ENCODE results near the gene PLRG1. TPM values are rescaled to one million over a fixed set of nuclear protein-coding genes. Genes with fewer than 3 reads are reported as not detected.

The PLRG1 gene
- total RNA-seq, 4 donors from 2014 or later: 35.6 to 45.7 (median 40.2) TPM

GRCh38 chr4:154565704-154566103 is 15.5 kb upstream of the PLRG1 start:
- WGBS: 79% methylated on average over 6 of the region's 6 CpGs
- no peak overlapping the region for H3K4me3 ChIP-seq

GRCh38 chr4:154564311-154564710 is 14.1 kb upstream of the PLRG1 start:
- intact Hi-C loops (cut with DNase I): no loop called here
- Histone ChIP-seq H3K9me3 (no peaks in the 10 kb centered on the region), H3K27ac (replicated peaks in 1 of 4) (no peak overlapping the region), H3K36me3 (no peaks in the 10 kb centered on the region), H3K27me3 (no peaks in the 10 kb centered on the region), H3K4me3 (no peak overlapping the region), H3K4me1 (no peaks in the 10 kb centered on the region)
- DNase-seq (ENCODE audit: extremely low spot score): no peak
- 93% methylated on average over 1 of the region's 1 CpG for WGBS
- no peak for TF ChIP-seq CTCF (IDR thresholded peaks at IDR 0.05)
- no peak for TF ChIP-seq POLR2A (IDR thresholded peaks at IDR 0.05; ENCODE audit: low read depth)
- no peak for TF ChIP-seq POLR2AphosphoS5 (IDR thresholded peaks at IDR 0.05)
- TF ChIP-seq EP300 (IDR thresholded peaks at IDR 0.05): no peak

More at GRCh38 chr4:154565704-154566103, 15.5 kb upstream of the PLRG1 start:
- Histone ChIP-seq H3K36me3 (no peaks in the 10 kb centered on the region), H3K27ac (replicated peaks in 1 of 4) (no peak overlapping the region), H3K4me1 (no peaks in the 10 kb centered on the region), H3K9me3 (no peaks in the 10 kb centered on the region), H3K27me3 (no peaks in the 10 kb centered on the region)
- DNase-seq (ENCODE audit: extremely low spot score): no peak
- intact Hi-C loops (cut with DNase I): no loop called here
- TF ChIP-seq CTCF (IDR thresholded peaks at IDR 0.05): no peak
- TF ChIP-seq POLR2AphosphoS5 (IDR thresholded peaks at IDR 0.05): no peak
- no peak for TF ChIP-seq EP300 (IDR thresholded peaks at IDR 0.05)
- no peak for TF ChIP-seq POLR2A (IDR thresholded peaks at IDR 0.05; ENCODE audit: low read depth)

GRCh38 chr4:154562697-154563254 is 12.6 kb upstream of the PLRG1 start, which contains the start of gene FGB:
TSS of gene FGB (plus strand) at chr4:154563011. CDS start at chr4:154563019, 8 bp downstream.
- 75% methylated on average over 2 of the region's 2 CpGs for WGBS
- H3K27ac ChIP-seq (replicated peaks in 1 of 4): no peak within 1 kb of the TSS
- H3K27me3 ChIP-seq: no peaks in the 10 kb centered on the region
- H3K9me3 ChIP-seq: no peaks in the 10 kb centered on the region
- intact Hi-C loops (cut with DNase I): no loop called here
- TF ChIP-seq POLR2A (IDR thresholded peaks at IDR 0.05; ENCODE audit: low read depth) (no peak), CTCF (IDR thresholded peaks at IDR 0.05) (no peak), POLR2AphosphoS5 (IDR thresholded peaks at IDR 0.05) (no peak), EP300 (IDR thresholded peaks at IDR 0.05) (no peak)
- no peaks in the 10 kb centered on the region for H3K36me3 ChIP-seq
- no peak for DNase-seq (ENCODE audit: extremely low spot score)
- H3K4me1 ChIP-seq: no peaks in the 10 kb centered on the region
- no peak within 1 kb of the TSS for H3K4me3 ChIP-seq

GRCh38 chr4:154560824-154561231 is 10.6 kb upstream of the PLRG1 start:
- intact Hi-C loops (cut with DNase I): no loop called here
- WGBS: 73% methylated on average over 4 of the region's 4 CpGs
- no peak overlapping the region for H3K27ac ChIP-seq (replicated peaks in 1 of 4)
- no peaks in the 10 kb centered on the region for H3K4me1 ChIP-seq
- TF ChIP-seq POLR2AphosphoS5 (IDR thresholded peaks at IDR 0.05): no peak
- no peak for TF ChIP-seq CTCF (IDR thresholded peaks at IDR 0.05)
- TF ChIP-seq EP300 (IDR thresholded peaks at IDR 0.05): no peak
- TF ChIP-seq POLR2A (IDR thresholded peaks at IDR 0.05; ENCODE audit: low read depth): no peak
- DNase-seq (ENCODE audit: extremely low spot score): no peak
- no peaks in the 10 kb centered on the region for H3K27me3 ChIP-seq
- H3K4me3 ChIP-seq: no peak overlapping the region
- H3K9me3 ChIP-seq: no peaks in the 10 kb centered on the region
- no peaks in the 10 kb centered on the region for H3K36me3 ChIP-seq

GRCh38 chr4:154560419-154560801 is 10.2 kb upstream of the PLRG1 start:
- no peak for DNase-seq (ENCODE audit: extremely low spot score)
- no peaks in the 10 kb centered on the region for H3K27me3 ChIP-seq
- no peak overlapping the region for H3K4me3 ChIP-seq
- H3K9me3 ChIP-seq: no peaks in the 10 kb centered on the region
- 88% methylated on average over 1 of the region's 1 CpG for WGBS
- no peaks in the 10 kb centered on the region for H3K36me3 ChIP-seq
- H3K27ac ChIP-seq (replicated peaks in 1 of 4): no peak overlapping the region
- TF ChIP-seq CTCF (IDR thresholded peaks at IDR 0.05) (no peak), EP300 (IDR thresholded peaks at IDR 0.05) (no peak), POLR2A (IDR thresholded peaks at IDR 0.05; ENCODE audit: low read depth) (no peak), POLR2AphosphoS5 (IDR thresholded peaks at IDR 0.05) (no peak)
- intact Hi-C loops (cut with DNase I): no loop called here
- no peaks in the 10 kb centered on the region for H3K4me1 ChIP-seq

All from esophagus muscularis mucosa (tissue), 4 donors.